HepG2 (cell line): ENCODE measurements around the gene TMEM236.

ENCODE experiments used
- CTCF ChIP-seq: sonication (generic); formaldehyde crosslinking; IDR thresholded peaks from 2 replicates; pipeline ENCODE4 v1.5.0; 2020; ENCODE audit warnings: mild to moderate bottlenecking, missing genetic modification reagents, moderate library complexity
- ELK4 ChIP-seq: sonication (generic); formaldehyde crosslinking; IDR thresholded peaks from 2 replicates; pipeline ENCODE4 v1.9.0; 2021; ENCODE audit warnings: missing genetic modification reagents, borderline replicate concordance
- JUNB ChIP-seq: sonication (generic); formaldehyde crosslinking; IDR thresholded peaks from 2 replicates; pipeline ENCODE4 v1.8.0; 2022; ENCODE audit warnings: missing genetic modification reagents, mild to moderate bottlenecking, borderline replicate concordance
- U2AF2 ChIP-seq: fragments of 200-400 bp; formaldehyde crosslinking; IDR thresholded peaks from 2 replicates; pipeline ENCODE4 v1.6.1; 2017; ENCODE audit warnings: low read depth, mild to moderate bottlenecking, low read length
- ZNF143 ChIP-seq: sonication (generic); formaldehyde crosslinking; IDR thresholded peaks from 2 replicates; pipeline ENCODE4 v1.4.0; 2020; ENCODE audit warnings: missing genetic modification reagents
- ZNF432 ChIP-seq: sonication (generic); formaldehyde crosslinking; IDR thresholded peaks from 2 replicates; pipeline ENCODE4 v1.5.0; 2020; ENCODE audit warnings: missing genetic modification reagents, mild to moderate bottlenecking, borderline replicate concordance
- TF ChIP-seq, protein P1 (sequence below): sonication (generic); formaldehyde crosslinking; IDR thresholded peaks from 2 replicates; pipeline ENCODE4 v1.4.0; 2020; ENCODE audit warnings: missing genetic modification reagents

DNA sequence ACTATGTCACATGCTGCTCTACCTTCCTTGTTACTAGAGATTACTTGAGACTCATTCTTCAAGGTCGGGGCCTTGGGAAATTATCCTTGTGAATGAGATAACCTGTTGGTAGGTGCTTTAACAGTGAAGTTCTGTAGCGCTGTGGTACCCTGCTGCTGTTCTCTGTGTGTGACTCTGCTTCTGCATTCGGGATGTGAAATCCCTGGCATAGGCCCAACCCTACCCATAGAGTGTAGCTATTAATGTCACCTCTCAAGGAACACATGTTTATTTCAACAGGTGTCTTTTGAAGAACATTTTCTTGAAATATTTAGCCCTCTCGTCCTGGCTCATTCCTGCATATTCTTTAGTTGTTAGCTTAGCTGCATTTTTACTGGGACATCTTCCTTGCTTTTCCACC lies 41.8 kb upstream of the TMEM236 start:
- TF ChIP-seq ZNF143 (CRISPR knock-in tag), result no peak
- no peak for TF ChIP-seq ZNF432 (CRISPR knock-in tag)
- TF ChIP-seq ELK4 (CRISPR knock-in tag), result no peak
- TF ChIP-seq U2AF2, result no peak
- no peak for TF ChIP-seq JUNB
- TF ChIP-seq, protein P1, sequence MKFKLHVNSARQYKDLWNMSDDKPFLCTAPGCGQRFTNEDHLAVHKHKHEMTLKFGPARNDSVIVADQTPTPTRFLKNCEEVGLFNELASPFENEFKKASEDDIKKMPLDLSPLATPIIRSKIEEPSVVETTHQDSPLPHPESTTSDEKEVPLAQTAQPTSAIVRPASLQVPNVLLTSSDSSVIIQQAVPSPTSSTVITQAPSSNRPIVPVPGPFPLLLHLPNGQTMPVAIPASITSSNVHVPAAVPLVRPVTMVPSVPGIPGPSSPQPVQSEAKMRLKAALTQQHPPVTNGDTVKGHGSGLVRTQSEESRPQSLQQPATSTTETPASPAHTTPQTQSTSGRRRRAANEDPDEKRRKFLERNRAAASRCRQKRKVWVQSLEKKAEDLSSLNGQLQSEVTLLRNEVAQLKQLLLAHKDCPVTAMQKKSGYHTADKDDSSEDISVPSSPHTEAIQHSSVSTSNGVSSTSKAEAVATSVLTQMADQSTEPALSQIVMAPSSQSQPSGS (CRISPR knock-in tag), result no peak
- no peak for TF ChIP-seq CTCF (CRISPR knock-in tag)
